HG03039 (cell line): ENCODE measurements around the gene EDA.

Source experiments
- ATAC-seq: cut with Tn5 transposase; IDR thresholded peaks from one replicate; pipeline ENCODE4 v1.9.1; 2021; ENCODE audit warnings: mild to moderate bottlenecking, moderate library complexity; ENCODE audit not compliant: unreplicated experiment

The EDA gene

GRCh38 chrX:69615779-69616456, at the start of gene EDA:
Gene EDA, plus strand, starts transcription at chrX:69616113.
- peak; percentile 64 for ATAC-seq

GRCh38 chrX:69568828-69569227, 47.1 kb upstream of the EDA start:
- no peak for ATAC-seq

GRCh38 chrX:69597399-69597798, 18.5 kb upstream of the EDA start:
- ATAC-seq = no peak

- ATAC-seq = no peak
Measured at GRCh38 chrX:69600182-69600581, 15.7 kb upstream of the EDA start.

GRCh38 chrX:69603566-69604194, 12.2 kb upstream of the EDA start:
- no peak for ATAC-seq

GRCh38 chrX:69605521-69605920, 10.4 kb upstream of the EDA start:
- no peak for ATAC-seq

- no peak for ATAC-seq
Measured at GRCh38 chrX:69607616-69608015, 8.3 kb upstream of the EDA start.

GRCh38 chrX:69613946-69614345, 2.0 kb upstream of the EDA start:
- no peak for ATAC-seq

- ATAC-seq = no peak
Measured at GRCh38 chrX:69614886-69615285, 1.0 kb upstream of the EDA start.

GRCh38 chrX:69615342-69615741, 571 bp upstream of the EDA start:
- ATAC-seq = no peak

GRCh38 chrX:69616457-69617203, 717 bp downstream of the EDA start:
- no peak for ATAC-seq

- ATAC-seq = no peak
Measured at GRCh38 chrX:69618803-69619202, 2.9 kb downstream of the EDA start.

GRCh38 chrX:69626129-69626528, 10.2 kb downstream of the EDA start:
- ATAC-seq = no peak

- no peak for ATAC-seq
Measured at GRCh38 chrX:69627744-69628143, 11.8 kb downstream of the EDA start.

- no peak for ATAC-seq
Measured at GRCh38 chrX:69630147-69630546, 14.2 kb downstream of the EDA start.

- ATAC-seq = no peak
Measured at GRCh38 chrX:69664693-69665092, 48.8 kb downstream of the EDA start.

GRCh38 chrX:69670001-69670555, 54.2 kb downstream of the EDA start:
- no peak for ATAC-seq

GRCh38 chrX:69674891-69675290, 59.0 kb downstream of the EDA start:
- ATAC-seq = no peak

GRCh38 chrX:69705818-69706217, 89.9 kb downstream of the EDA start:
- no peak for ATAC-seq

GRCh38 chrX:69718102-69718501, 102.2 kb downstream of the EDA start:
- no peak for ATAC-seq

- ATAC-seq = no peak
Measured at GRCh38 chrX:69724307-69724706, 108.4 kb downstream of the EDA start.

GRCh38 chrX:69740317-69740716, 124.4 kb downstream of the EDA start:
- no peak for ATAC-seq
